Astrocyte of the spinal cord (primary cell): Measurements from ENCODE around the gene PARP14.

Experiments
- DNase-seq: peaks from one replicate; pipeline ENCODE4 v3.0.0; 2011; ENCODE audit warnings: low read depth, low spot score
- H3K4me3 ChIP-seq: 2 replicates; pipeline ENCODE4 v1.5.1; 2011; ENCODE audit warnings: low read depth, mild to moderate bottlenecking, low read length, moderate library complexity
- in situ Hi-C: cut with HindIII; loops from 2 replicates; pipeline ENCODE4 v1.10.0; 2017; ENCODE audit warnings: low sequenced_read_pairs
- TF ChIP-seq, protein P1 (sequence below): IDR thresholded peaks from 2 replicates; pipeline ENCODE4 v1.5.1; 2012; ENCODE audit warnings: low read depth, mild to moderate bottlenecking, low read length, inconsistent platforms

Gene PARP14

DNA sequence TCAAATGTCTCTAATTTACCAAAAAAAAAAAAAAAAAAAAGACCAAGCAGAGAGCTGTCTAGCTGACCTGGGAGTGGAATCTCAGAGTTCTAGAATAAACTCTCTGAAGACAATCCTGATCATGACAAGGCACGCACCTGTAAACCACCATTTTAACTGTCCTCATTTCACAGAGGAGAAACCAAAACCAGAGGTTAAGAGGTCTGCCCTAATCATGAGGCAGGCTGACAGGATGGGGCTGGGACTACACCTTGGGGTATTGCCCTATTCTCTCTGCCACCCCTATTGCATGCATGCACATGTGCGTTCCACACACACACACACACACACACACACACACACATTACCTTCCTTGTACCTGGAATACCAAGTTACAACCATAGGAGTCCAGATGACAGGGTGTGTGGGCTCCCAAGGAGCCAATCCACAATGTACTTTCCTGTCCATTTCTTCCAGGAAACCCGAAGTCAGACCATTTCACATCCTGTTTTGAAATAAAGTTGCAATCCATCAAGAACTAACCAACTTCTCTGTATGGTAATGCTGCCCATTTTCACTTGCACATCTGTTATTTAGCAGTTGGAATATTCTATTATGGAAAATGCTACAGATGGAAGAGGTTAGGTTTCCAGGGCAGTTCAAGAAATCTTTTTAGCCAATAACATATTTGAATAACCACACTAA is 78.4 kb downstream of the PARP14 start:
- DNase-seq: no peak

DNA sequence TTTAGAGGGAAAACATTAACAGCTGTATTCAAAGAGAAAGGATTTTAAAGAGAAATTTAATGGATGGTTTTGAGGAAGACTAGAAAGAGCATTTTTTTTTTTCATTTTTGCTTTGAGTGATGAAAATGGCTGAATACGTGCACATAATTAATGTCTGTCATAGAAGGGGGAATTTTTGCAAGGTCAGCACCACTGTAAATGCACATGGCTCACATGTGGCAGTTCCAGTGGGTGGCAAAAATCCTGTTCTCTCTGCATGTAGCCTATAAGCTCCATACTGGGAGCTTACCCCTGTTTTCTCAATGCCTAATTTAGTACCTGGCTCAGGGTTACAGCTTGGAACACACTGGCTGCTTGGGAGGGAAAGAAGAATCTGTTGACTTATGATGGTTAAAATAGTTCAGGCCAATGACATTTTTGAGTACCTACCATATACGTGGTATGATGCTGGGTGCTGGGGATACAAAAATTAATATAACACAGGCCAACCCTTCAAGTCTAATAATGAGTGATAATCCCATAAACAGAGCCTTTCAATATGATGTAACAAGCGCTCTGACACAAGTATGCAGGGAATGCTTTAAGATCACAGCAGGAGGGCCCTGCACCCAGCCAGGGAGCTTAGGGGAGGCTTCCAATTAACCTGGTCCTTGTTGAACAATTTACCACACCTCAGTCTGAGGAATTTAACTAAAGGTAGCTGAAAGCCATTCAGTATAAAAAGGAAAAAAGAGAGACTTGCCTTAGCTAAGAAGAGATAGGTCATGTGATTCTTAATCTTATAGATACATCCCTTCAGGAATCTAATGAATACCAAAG is 80.0 kb downstream of the PARP14 start:
- H3K4me3 ChIP-seq: no peak overlapping the region
- no peak for DNase-seq
- TF ChIP-seq, protein P1, sequence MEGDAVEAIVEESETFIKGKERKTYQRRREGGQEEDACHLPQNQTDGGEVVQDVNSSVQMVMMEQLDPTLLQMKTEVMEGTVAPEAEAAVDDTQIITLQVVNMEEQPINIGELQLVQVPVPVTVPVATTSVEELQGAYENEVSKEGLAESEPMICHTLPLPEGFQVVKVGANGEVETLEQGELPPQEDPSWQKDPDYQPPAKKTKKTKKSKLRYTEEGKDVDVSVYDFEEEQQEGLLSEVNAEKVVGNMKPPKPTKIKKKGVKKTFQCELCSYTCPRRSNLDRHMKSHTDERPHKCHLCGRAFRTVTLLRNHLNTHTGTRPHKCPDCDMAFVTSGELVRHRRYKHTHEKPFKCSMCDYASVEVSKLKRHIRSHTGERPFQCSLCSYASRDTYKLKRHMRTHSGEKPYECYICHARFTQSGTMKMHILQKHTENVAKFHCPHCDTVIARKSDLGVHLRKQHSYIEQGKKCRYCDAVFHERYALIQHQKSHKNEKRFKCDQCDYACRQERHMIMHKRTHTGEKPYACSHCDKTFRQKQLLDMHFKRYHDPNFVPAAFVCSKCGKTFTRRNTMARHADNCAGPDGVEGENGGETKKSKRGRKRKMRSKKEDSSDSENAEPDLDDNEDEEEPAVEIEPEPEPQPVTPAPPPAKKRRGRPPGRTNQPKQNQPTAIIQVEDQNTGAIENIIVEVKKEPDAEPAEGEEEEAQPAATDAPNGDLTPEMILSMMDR: no peak
- in situ Hi-C loops: no loop called here

More for the DNA sequence above, 78.4 kb downstream of the PARP14 start:
- TF ChIP-seq, protein P1: no peak
- in situ Hi-C loops: no loop called here
- H3K4me3 ChIP-seq: no peak overlapping the region

DNA sequence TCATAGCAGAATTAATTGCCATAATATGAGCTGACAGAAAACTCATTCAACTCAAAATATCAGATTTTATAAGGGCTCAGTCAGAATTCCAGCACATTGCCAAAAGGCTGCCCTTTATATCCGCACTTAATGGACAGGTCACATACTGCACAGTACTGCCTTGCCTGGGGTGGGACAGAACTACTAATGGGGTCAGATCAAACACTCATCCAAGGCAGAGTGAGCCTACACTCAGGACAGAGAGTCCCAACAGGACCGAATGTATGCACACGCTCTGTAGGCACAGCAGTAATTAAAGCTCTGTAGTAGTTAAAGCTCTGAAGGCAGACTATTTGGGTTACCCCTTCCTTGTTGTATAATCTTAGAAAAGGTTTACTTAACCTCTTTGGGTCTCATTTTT is 85.8 kb downstream of the PARP14 start:
- no peak for DNase-seq
- TF ChIP-seq, protein P1: no peak
- H3K4me3 ChIP-seq: no peak overlapping the region
- in situ Hi-C loops: no loop called here

DNA sequence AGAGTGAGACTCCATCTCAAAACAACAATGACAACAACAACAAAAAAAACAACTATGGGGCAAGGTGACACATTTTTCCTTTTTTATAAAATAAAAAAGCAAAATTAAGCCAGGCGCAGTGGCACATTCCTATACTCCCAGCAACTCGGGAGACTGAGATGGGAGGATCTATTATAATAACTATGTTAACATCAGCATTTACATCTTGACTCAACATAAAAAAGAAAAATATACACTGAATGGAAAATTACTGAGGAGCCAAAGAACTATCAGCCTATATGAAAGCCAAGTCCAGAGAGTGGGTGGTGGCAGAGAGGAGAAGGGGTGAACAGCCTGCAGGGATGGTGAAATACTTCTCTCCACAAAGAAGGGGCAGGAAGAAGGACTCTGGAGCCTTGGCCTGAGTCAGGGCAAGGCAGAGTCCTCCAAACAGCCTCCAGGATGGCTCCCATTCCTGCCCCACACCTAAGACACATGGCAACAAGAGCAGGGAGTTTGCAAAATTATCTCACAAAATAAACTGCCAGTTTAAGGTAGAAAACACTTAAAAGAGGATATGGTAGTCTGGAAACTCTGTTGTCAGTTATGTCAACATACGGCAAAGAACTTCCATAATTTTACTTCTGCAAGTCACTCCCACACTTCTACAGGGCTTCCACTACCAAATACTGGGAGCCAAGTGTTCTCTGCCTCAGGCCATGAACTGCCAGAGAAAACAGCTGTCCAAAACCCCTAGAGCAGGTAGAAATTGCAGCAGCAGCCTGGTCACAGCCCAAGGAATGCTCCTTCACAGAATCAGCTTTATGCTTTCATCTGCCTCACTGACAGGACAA is 87.1 kb downstream of the PARP14 start:
- no peak overlapping the region for H3K4me3 ChIP-seq
- in situ Hi-C loops: no loop called here
- DNase-seq: no peak
- TF ChIP-seq, protein P1: no peak

DNA sequence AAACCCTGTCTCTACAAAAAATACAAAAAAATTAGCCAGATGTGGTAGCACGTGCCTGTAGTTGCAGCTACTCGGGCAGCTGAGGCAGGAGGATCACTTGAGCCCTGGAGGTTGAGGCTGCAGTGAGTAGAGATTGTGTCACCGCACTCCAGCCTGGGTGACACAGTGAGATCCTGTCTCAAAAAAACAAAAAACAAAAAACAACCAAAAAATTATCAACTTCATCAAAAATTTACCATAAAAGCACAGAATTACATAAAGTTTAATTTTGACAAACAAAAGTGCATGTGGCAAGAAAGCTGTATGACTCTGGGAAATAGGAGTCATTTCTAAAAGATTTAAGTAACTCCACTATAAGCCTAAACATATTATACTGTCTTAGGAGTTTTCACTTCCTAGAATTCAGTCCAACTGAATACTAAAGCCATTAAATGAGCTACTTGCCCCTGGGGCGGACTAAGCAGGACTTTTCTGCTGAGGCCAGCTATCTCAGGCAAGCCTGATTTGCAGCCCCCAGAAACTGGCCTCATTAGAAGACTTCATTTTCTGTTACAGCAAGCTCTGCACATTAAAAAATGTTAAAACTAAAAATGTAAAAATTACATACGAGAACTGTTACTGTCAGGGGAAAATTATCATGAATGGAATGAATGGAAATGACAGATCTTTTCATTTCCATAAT is 90.0 kb downstream of the PARP14 start:
- no peak overlapping the region for H3K4me3 ChIP-seq
- no peak for DNase-seq
- in situ Hi-C loops: no loop called here
- TF ChIP-seq, protein P1: no peak

DNA sequence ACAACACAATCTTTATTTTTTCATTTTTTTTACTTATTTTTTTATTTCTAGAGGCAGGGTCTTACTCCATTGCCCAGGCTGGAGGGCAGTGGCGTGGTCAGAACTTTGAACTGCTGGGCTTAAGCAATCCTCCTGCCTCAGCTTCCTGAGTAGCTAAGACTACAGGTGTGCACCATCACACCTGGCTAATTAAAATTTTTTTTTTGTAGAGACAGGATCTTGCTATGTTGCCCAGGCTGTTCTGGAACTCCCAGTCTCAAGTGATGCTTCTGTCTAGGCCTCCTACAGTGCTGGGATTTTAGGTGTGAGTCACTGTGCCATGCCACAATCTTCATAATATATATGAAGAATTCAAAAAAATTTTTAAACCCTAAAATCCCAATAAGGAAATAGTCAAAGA is 92.2 kb downstream of the PARP14 start:
- no peak for DNase-seq
- H3K4me3 ChIP-seq: no peak overlapping the region
- TF ChIP-seq, protein P1: no peak
- in situ Hi-C loops: no loop called here
